Hepatocyte (in vitro differentiated cells): ENCODE measurements around the gene DPP10. TPM values are rescaled to one million over a fixed set of nuclear protein-coding genes. Genes with fewer than 3 reads are reported as not detected.

Source experiments
- DNase-seq: peaks from one replicate; pipeline ENCODE4 v3.0.0-alpha.2; 2016; ENCODE audit warnings: low spot score
- H2AFZ ChIP-seq: fragments of 200-600 bp; sonication (generic); 2 replicates; pipeline ENCODE4 v1.6.0; 2016; ENCODE audit warnings: antibody characterized with exemption, mild to moderate bottlenecking
- H3K27ac ChIP-seq: fragments of 200-600 bp; sonication (generic); 2 replicates; pipeline ENCODE4 v1.5.1; 2016; ENCODE audit warnings: mild to moderate bottlenecking
- H3K27me3 ChIP-seq: fragments of 200-600 bp; sonication (generic); 2 replicates; pipeline ENCODE4 v1.6.1; 2016
- H3K36me3 ChIP-seq: fragments of 200-600 bp; sonication (generic); replicated peaks from 2 replicates; pipeline ENCODE4 v1.5.1; 2016; ENCODE audit warnings: low read depth; ENCODE audit not compliant: insufficient read depth
- H3K4me1 ChIP-seq: fragments of 200-600 bp; sonication (generic); 2 replicates; pipeline ENCODE4 v1.5.1; 2016; ENCODE audit warnings: mild to moderate bottlenecking, moderate library complexity; ENCODE audit not compliant: insufficient read depth
- H3K4me2 ChIP-seq: fragments of 200-600 bp; sonication (generic); 2 replicates; pipeline ENCODE4 v1.6.0; 2016
- H3K4me3 ChIP-seq: fragments of 200-600 bp; sonication (generic); 2 replicates; pipeline ENCODE4 v1.5.1; 2016; ENCODE audit warnings: mild to moderate bottlenecking
- H3K79me2 ChIP-seq: fragments of 200-600 bp; sonication (generic); 2 replicates; pipeline ENCODE4 v1.6.0; 2017; ENCODE audit warnings: mild to moderate bottlenecking
- H3K9me2 ChIP-seq: fragments of 200-600 bp; sonication (generic); replicated peaks from 2 replicates; pipeline ENCODE4 v1.6.0; 2017; ENCODE audit warnings: mild to moderate bottlenecking; ENCODE audit not compliant: insufficient read depth
- H3K9me3 ChIP-seq: fragments of 200-600 bp; sonication (generic); 2 replicates; pipeline ENCODE4 v1.5.1; 2016; ENCODE audit warnings: low read depth, mild to moderate bottlenecking
- H4K20me1 ChIP-seq: fragments of 200-600 bp; sonication (generic); 2 replicates; pipeline ENCODE4 v1.6.0; 2016; ENCODE audit warnings: mild to moderate bottlenecking; ENCODE audit not compliant: insufficient read depth, poor library complexity, severe bottlenecking
- EZH2 ChIP-seq: fragments of 200-600 bp; sonication (generic); IDR thresholded peaks from 2 replicates; pipeline ENCODE4 v1.6.1; 2016; ENCODE audit warnings: antibody characterized with exemption, mild to moderate bottlenecking, borderline replicate concordance
- EZH2phosphoT487 ChIP-seq: fragments of 200-600 bp; sonication (generic); IDR thresholded peaks from one replicate; pipeline ENCODE4 v1.6.1; 2018; ENCODE audit warnings: antibody characterized with exemption, mild to moderate bottlenecking, low read depth, moderate library complexity; ENCODE audit not compliant: unreplicated experiment, severe bottlenecking
- WGBS: methylation state at CpG from one replicate; pipeline ENCODE4 v1.1.6; 2016; ENCODE audit warnings: low lambda C conversion rate; ENCODE audit errors: missing lambda C conversion rate; 5-methylcytosine and 5-hydroxymethylcytosine counted together
- polyA plus RNA-seq: library from polyadenylated mRNA; unstranded; fragments of >200 nt; fragmentation: Nextera tagmentation; extraction: Ambion mirVana; gene quantifications from 2 replicates; pipeline ENCODE4 v1.2.1, GENCODE V29; 2016
- total RNA-seq: library from RNA; depleted of rRNA; stranded (reverse); fragments of >200 nt; gene quantifications from 2 replicates; pipeline ENCODE4 v1.2.3, GENCODE V29; 2014
- TF ChIP-seq, protein P1 (sequence below): fragments of 200-600 bp; sonication (generic); IDR thresholded peaks from 2 replicates; pipeline ENCODE4 v1.5.1; 2016; ENCODE audit warnings: antibody characterized with exemption, mild to moderate bottlenecking; ENCODE audit not compliant: poor library complexity

The DPP10 gene
- total and polyA plus RNA-seq, 2 experiments from 2014 or later, result 5.0 to 15.7 TPM

DNA sequence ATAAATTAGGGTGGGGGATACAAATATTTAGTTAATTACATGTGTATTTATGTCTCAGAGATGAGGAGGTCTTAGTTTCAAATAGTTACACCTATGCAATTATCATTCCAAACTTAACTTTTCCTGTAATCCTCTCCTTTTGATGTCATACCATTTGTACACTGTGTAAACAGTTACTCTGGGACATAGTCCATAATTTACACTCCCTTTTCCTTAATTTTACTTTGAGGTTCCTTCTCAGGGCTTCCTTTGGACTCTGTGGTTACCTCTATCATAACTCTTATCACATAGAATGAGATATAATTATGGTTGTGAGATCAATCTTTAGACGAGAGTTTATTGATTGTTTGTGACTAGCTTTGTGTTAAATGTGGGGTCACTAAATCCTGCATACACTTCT lies 84.4 kb downstream of the DPP10 start:
- DNase-seq, result no peak
- H3K27ac ChIP-seq, result peak overlapping the region; percentile 20
- no peak overlapping the region for H3K4me2 ChIP-seq
- no peak overlapping the region for H2AFZ ChIP-seq
- H3K9me3 ChIP-seq, result no peaks in the 10 kb centered on the region
- no peaks in the 10 kb centered on the region for H3K79me2 ChIP-seq
- no peaks in the 10 kb centered on the region for H3K4me1 ChIP-seq
- 71% methylated on average over 1 of the region's 1 CpG for WGBS
- no peak overlapping the region for H3K4me3 ChIP-seq
- H3K9me2 ChIP-seq, result no peaks in the 10 kb centered on the region
- no peaks in the 10 kb centered on the region for H4K20me1 ChIP-seq
- H3K27me3 ChIP-seq, result peaks cover 4% of the 10 kb centered on the region
- H3K36me3 ChIP-seq, result no peaks in the 10 kb centered on the region
- TF ChIP-seq EZH2phosphoT487, result no peak
- TF ChIP-seq, protein P1, sequence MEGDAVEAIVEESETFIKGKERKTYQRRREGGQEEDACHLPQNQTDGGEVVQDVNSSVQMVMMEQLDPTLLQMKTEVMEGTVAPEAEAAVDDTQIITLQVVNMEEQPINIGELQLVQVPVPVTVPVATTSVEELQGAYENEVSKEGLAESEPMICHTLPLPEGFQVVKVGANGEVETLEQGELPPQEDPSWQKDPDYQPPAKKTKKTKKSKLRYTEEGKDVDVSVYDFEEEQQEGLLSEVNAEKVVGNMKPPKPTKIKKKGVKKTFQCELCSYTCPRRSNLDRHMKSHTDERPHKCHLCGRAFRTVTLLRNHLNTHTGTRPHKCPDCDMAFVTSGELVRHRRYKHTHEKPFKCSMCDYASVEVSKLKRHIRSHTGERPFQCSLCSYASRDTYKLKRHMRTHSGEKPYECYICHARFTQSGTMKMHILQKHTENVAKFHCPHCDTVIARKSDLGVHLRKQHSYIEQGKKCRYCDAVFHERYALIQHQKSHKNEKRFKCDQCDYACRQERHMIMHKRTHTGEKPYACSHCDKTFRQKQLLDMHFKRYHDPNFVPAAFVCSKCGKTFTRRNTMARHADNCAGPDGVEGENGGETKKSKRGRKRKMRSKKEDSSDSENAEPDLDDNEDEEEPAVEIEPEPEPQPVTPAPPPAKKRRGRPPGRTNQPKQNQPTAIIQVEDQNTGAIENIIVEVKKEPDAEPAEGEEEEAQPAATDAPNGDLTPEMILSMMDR, result no peak
- no peak for TF ChIP-seq EZH2

DNA sequence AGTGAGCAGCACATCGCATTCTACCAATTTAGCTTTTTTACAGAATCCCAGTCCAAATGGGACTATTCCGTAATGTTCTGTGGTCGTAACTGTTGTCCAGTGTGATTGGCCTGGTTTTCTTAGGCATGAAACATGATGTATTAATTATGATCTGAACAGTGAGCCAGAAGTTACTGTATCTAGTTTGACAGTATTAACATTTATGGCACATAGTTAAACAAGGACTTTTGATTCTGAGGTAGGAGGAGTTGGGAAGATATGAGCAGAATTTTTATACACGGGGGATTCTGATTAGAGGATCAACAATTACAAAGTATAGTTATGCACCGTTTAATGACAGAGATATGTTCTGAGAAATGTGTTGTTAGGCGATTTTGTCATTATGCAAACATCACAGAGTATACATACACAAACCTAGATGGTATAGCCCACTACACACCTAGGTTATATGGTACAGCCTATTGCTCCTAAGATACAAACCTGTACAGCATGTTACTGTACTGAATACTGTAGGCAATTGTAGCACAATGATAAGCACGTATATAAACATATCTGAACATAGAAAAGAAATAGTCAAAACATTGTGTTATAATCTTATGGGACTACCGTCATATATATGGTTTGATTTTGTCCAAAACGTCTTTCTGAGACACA lies 85.0 kb downstream of the DPP10 start:
- Histone ChIP-seq H3K4me2 (no peak overlapping the region), H3K36me3 (no peaks in the 10 kb centered on the region), H2AFZ (no peak overlapping the region), H4K20me1 (no peaks in the 10 kb centered on the region), H3K79me2 (no peaks in the 10 kb centered on the region), H3K27me3 (peaks cover 4% of the 10 kb centered on the region), H3K4me3 (no peak overlapping the region), H3K9me3 (no peaks in the 10 kb centered on the region), H3K4me1 (no peaks in the 10 kb centered on the region), H3K27ac (peak overlapping the region; percentile 9), H3K9me2 (no peaks in the 10 kb centered on the region)
- no peak for TF ChIP-seq EZH2phosphoT487
- no peak for TF ChIP-seq EZH2
- TF ChIP-seq, protein P1, result no peak
- 81% methylated on average over 9 of the region's 9 CpGs for WGBS
- DNase-seq, result no peak

DNA sequence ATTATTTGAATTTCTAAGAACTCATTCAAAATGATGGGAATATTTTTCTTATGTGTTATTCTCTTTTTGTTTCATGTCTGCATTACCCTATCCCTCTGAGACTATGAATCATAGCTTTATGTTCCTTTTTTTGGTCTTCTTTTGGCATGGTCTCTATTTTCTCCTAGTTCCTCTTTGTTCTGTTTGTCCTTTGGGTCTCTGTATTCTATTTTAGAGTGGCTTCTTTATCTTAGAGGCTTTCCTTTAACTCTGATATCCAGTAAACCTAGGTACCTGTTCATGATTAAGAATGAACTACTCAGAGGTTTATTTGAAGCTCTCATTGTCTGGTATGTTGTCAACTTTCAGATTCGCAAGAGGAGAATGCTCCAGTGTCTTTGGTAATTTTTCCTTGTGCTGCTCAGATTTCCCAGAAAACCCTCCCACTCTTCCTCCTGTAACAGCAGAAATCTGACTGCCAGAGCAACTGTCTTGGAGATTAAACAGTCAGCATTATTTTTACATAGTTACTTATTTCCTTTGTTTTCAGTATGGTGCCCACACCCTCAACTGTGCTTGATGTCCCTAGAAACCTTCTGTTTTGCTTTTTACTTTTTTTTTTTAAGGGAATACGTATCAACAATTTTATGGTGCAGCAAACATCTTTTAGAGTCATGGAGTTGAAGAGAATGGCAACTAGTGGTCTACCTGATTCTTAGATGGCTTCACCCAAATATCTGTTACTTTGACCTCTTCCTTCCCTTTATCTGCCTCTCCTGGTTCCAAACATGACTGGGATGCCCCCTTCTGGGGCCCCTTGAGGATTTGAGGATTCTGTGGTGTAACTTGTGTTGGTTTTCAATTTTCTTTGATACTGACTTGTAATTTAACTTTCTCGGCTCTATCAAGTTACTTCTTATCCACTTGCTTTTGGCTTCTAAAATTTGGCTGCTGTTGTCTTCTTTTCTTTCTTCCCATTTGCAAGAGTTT lies 92.0 kb downstream of the DPP10 start:
- no peak overlapping the region for H2AFZ ChIP-seq
- H3K9me2 ChIP-seq, result no peaks in the 10 kb centered on the region
- 66% methylated on average over 3 of the region's 3 CpGs for WGBS
- H3K36me3 ChIP-seq, result no peaks in the 10 kb centered on the region
- H3K27ac ChIP-seq, result no peak overlapping the region
- no peak for TF ChIP-seq EZH2phosphoT487
- no peak for TF ChIP-seq EZH2
- TF ChIP-seq, protein P1, result no peak
- no peaks in the 10 kb centered on the region for H3K9me3 ChIP-seq
- H3K4me1 ChIP-seq, result no peaks in the 10 kb centered on the region
- DNase-seq, result no peak
- H3K4me2 ChIP-seq, result no peak overlapping the region
- H4K20me1 ChIP-seq, result no peaks in the 10 kb centered on the region
- H3K79me2 ChIP-seq, result no peaks in the 10 kb centered on the region
- H3K4me3 ChIP-seq, result no peak overlapping the region
- H3K27me3 ChIP-seq, result no peaks in the 10 kb centered on the region
